HG03280 (cell line): Measurements from ENCODE around the gene FGFR4.
A peak's percentile ranks its signal among the peaks of the same experiment; 100 is the strongest.

Source experiments
- ATAC-seq: cut with Tn5 transposase; IDR thresholded peaks from one replicate; pipeline ENCODE4 v1.9.1; 2021; ENCODE audit warnings: mild to moderate bottlenecking, moderate library complexity; ENCODE audit not compliant: unreplicated experiment

FGFR4 gene

DNA sequence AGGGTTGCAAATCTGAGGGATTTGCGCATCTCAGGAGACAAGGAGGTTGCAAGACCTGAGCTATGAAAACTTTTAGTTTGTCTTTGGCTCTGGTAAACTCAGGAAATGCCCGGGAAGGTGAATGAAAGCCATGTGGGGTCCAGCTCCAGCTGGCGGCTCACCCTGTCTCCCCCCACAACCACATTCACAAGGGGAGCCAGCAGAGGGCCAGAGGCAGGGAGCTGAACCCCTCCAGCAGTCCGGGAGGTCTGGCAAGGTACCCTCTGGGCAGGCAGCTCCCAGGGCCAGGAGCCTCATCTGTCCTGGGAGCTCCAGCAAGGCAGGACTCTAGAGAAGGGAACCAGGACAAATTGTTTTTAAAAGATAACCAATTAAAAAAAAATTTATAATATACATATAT, 2.5 kb upstream of the FGFR4 start:
- no peak for ATAC-seq

DNA sequence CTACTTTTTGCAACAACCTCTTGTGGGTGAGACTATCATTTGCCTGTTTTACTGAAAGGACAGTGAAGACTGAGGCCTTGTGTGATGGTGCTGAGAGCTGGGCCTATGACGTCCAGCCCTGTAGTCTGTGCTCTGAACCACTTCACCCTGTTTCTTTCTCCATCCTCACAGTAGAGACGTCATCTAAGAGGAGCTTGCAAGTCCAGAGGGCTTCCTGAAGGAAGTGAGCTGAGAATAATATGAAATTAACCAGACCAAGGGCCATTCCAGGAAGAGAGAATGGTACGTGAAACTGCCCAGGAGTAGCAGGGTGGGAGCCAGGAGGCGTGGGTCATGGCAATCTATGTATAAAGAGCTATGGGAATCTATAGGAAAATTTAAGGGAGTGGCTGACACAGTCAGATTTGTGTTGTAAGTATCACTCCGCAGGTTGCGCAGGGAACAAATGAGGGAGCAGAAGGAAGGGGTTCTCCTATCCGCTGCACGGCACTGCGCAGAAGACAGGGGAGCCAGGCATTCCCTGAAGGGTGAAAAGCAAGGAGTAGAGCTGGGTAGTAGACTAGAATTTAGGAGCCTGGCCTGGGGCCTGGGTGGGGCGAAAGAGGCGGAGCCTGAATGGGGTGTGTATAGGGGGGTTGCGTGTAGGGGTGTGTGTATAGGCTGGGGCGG, 596 bp upstream of the FGFR4 start:
- peak; percentile 3 for ATAC-seq

DNA sequence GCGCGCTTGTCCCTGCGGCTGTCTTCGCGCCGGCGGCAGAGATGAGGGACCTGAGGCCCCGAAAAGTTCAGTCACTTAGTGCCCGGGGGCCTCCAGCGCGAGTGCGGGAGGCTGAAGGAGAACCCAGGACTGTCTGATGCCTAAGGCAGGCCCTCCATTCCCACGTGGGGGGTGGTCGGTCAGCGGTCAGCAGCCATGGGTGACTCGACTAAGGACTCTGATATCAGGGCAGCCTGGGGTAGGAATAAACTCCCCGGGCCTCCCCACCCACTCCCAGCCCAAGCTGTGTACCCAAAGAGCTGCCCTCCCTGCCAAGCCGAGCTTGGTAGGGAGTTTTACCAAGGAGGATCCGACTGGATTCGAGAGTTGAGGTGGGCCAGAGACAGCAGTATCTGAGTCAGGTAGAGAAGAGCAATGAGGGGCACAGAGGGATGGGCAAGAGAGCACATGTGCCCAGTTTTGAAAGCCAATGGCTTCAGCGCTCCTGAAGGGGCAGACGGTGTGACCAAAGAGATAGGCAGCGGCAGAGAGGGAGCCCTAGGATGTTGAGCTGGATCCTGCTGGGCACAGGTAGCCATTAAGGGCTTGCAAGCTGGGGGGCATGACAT, 787 bp downstream of the FGFR4 start:
- ATAC-seq = no peak

DNA sequence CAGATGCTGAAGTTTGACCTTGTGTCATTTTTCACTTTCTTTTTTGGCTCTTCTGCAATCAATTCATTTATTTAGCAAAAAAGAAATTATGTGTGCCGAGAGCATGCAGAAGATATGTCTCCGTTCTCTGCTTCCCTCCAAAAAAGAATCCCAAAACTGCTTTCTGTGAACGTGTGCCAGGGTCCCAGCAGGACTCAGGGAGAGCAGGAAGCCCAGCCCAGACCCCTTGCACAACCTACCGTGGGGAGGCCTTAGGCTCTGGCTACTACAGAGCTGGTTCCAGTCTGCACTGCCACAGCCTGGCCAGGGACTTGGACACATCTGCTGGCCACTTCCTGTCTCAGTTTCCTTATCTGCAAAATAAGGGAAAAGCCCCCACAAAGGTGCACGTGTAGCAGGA, 2.4 kb downstream of the FGFR4 start:
- ATAC-seq = no peak

DNA sequence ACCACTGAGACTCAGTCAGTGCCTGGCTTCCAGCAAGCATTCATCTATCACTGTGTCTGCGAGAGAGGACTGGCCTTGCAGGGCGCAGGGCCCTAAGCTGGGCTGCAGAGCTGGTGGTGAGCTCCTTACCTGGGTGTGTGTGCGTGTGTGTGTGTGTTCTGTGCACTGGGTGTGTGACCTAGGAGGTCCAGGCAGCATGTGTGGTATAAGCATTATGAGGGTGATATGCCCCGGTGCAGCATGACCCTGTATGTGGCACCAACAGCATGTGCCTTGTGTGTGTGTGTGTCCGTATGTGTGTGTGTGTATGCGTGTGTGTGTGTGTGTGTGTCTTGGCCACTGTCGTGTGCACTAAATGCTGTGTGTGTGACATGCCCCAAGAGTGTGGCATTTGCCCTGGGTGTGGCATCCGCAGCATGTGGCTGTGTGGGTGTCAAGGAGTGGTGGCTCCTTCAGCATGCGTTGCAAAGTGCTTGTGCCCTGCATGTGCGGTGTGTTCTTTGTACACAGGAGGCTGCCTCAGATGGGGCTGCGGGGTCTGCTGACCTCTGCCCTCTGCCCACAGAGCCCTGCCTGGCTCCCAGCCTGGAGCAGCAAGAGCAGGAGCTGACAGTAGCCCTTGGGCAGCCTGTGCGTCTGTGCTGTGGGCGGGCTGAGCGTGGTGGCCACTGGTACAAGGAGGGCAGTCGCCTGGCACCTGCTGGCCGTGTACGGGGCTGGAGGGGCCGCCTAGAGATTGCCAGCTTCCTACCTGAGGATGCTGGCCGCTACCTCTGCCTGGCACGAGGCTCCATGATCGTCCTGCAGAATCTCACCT, 3.3 kb downstream of the FGFR4 start:
- ATAC-seq = no peak

DNA sequence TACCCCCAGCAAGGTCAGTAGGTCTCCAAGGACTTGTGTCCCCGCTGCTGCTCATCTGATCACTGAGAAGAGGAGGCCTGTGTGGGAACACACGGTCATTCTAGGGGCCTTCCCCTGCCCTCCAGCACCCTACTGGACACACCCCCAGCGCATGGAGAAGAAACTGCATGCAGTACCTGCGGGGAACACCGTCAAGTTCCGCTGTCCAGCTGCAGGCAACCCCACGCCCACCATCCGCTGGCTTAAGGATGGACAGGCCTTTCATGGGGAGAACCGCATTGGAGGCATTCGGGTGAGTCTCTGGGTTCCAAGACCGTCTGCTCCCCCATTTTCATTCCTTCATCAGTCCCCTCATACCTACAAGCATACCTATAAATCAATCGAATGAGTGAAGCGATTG, 4.1 kb downstream of the FGFR4 start:
- no peak for ATAC-seq

DNA sequence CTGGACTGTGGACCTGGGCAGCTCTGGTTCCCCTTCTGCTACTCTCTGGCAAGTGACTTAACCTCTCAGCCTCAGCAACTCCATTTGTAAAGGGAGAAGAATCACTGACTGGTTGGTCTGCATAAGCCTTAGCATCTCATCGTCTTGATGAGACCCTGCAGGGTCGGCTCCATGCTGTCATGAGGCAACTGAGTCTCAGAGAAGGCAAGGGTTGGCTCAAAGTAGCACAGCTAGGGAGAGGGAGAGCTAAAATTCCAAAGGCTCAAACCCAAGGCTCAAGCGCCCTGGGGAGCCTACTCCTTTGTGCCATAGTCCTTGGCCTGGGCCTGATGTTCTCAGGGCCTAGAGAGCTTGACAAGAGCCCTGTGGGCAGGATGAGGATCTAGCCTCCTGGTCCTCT, 4.5 kb downstream of the FGFR4 start:
- no peak for ATAC-seq

DNA sequence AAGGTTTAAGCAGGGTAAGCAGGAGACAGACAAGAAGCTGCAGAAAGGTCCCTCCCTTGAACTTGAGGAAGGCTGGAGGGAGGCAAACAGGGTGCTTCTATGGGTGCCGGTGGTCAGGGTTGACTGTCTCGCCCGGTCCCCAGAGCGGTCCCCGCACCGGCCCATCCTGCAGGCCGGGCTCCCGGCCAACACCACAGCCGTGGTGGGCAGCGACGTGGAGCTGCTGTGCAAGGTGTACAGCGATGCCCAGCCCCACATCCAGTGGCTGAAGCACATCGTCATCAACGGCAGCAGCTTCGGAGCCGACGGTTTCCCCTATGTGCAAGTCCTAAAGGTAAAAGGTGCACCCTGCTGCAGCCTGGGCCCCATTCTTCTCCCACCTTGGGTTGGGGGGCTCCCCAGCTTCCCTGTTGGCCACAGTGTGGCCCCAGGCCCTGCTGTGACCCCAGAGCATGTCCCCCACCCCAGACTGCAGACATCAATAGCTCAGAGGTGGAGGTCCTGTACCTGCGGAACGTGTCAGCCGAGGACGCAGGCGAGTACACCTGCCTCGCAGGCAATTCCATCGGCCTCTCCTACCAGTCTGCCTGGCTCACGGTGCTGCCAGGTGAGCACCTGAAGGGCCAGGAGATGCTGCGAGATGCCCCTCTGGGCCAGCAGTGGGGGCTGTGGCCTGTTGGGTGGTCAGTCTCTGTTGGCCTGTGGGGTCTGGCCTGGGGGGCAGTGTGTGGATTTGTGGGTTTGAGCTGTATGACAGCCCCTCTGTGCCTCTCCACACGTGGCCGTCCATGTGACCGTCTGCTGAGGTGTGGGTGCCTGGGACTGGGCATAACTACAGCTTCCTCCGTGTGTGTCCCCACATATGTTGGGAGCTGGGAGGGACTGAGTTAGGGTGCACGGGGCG, 5.7 kb downstream of the FGFR4 start:
- no peak for ATAC-seq

DNA sequence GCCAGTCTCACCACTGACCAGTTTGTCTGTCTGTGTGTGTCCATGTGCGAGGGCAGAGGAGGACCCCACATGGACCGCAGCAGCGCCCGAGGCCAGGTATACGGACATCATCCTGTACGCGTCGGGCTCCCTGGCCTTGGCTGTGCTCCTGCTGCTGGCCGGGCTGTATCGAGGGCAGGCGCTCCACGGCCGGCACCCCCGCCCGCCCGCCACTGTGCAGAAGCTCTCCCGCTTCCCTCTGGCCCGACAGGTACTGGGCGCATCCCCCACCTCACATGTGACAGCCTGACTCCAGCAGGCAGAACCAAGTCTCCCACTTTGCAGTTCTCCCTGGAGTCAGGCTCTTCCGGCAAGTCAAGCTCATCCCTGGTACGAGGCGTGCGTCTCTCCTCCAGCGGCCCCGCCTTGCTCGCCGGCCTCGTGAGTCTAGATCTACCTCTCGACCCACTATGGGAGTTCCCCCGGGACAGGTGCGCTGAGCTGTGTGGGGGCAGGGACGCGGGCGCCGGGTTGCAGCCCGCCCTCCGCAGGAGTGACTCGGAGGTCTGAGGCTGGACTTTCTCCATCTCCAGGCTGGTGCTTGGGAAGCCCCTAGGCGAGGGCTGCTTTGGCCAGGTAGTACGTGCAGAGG, 6.5 kb downstream of the FGFR4 start:
- no peak for ATAC-seq

DNA sequence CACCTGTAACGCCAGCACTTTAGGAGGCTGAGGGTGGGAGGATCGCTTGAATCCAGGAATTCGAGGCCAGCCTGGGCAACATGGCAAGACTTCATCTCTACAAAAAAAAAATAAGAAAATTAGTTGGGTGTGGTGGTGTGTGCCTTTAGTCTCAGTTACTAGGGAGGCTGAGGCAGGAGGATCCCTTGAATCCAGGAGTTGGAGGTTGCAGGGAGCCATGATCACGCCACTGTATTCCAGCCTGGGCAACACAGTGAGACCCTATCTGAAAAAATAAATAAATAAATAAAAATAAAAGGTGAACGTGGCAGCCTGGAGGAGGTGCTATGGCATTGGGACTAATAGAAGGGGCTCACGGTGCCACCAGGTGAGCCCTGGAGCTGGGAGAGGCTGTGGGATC, 7.1 kb downstream of the FGFR4 start:
- no peak for ATAC-seq

DNA sequence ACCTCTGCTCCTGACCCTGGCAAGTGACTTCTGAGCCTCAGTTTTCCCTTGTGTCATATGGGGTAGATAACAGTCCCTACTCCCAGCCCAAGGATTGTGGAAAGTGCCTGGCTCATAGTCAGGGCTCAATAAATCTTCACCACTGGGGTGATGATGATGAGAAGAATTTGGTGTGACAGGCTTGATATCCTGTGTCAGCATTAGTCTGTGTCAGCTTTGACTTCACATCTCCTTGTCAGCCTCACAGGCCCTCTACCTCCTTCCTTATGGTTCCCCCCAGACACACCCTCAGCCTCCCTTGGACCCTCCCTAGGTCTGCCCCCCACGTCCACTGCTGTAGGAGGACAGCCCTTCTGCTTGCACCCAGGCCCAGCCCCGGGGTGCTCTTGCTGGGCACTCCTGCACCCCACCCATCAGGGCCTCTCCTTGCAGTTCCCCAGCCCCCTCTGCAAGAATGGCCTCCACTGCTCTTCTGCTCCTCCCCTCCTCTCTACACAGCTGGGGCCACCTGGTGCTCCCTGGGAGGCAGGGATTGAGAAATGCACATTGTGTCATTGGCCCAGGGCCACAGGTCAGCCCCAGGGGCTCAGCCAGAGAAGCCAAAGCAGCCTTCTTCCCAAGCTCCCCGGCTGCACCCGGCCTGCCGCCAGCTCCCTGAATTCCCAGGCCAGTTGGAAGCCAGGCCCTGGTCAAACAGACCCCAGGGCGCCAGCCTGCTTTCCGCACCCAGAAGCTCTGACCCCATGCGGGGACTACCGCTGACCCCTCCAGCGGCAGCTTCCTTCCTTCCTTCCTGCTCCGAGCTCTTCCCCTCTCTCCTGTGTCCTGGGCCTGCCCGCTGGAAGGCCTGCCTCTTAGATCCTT, 7.7 kb downstream of the FGFR4 start:
- ATAC-seq = no peak

DNA sequence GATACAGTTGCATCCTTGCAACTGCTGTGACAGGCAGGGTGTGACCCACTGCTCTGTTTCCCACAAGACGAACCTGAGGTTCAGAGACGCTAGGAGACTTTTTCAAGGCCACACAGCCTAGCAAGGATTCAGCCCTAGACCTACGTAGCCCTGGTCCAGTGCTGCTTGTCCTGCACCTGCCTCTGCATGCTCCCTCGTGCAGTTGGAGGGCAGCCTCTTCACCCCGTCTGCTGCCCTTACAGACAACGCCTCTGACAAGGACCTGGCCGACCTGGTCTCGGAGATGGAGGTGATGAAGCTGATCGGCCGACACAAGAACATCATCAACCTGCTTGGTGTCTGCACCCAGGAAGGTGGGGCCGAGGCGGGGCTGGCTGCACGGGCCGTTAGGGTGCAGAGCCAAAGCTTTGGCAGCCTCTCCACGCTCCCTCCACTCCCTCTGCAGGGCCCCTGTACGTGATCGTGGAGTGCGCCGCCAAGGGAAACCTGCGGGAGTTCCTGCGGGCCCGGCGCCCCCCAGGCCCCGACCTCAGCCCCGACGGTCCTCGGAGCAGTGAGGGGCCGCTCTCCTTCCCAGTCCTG, 8.5 kb downstream of the FGFR4 start:
- ATAC-seq = no peak

DNA sequence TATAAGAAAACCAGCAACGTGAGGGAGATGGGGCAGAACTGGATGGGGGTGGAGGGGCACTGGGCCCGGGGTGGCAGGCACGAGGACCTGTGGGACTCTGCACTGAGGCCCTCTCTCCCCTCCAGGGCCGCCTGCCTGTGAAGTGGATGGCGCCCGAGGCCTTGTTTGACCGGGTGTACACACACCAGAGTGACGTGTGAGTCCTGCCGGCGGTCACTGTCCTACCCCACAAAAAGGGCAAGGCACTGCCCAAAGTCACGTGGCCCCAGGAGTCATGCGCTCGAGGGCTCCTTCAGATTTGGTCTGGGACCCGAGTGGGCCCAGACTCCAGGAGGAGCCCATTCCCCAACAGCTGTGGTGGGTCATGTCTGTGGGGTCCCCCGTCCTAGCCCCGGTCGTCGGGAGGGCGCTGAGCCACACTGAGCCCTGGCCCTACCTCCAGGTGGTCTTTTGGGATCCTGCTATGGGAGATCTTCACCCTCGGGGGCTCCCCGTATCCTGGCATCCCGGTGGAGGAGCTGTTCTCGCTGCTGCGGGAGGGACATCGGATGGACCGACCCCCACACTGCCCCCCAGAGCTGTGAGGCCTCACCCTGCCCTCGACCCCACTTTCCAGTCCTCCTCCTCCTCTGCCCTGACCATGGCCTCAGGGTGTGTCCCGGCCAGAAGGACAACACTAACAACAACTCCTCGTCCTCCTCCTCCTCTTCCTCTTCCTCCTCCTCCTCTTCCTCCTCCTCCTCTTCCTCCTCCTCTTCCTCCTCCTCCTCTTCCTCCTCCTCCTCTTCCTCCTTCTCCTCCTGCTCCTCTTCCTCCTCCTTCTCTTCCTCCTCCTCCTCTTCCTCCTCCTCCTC, 9.7 kb downstream of the FGFR4 start:
- ATAC-seq = no peak

DNA sequence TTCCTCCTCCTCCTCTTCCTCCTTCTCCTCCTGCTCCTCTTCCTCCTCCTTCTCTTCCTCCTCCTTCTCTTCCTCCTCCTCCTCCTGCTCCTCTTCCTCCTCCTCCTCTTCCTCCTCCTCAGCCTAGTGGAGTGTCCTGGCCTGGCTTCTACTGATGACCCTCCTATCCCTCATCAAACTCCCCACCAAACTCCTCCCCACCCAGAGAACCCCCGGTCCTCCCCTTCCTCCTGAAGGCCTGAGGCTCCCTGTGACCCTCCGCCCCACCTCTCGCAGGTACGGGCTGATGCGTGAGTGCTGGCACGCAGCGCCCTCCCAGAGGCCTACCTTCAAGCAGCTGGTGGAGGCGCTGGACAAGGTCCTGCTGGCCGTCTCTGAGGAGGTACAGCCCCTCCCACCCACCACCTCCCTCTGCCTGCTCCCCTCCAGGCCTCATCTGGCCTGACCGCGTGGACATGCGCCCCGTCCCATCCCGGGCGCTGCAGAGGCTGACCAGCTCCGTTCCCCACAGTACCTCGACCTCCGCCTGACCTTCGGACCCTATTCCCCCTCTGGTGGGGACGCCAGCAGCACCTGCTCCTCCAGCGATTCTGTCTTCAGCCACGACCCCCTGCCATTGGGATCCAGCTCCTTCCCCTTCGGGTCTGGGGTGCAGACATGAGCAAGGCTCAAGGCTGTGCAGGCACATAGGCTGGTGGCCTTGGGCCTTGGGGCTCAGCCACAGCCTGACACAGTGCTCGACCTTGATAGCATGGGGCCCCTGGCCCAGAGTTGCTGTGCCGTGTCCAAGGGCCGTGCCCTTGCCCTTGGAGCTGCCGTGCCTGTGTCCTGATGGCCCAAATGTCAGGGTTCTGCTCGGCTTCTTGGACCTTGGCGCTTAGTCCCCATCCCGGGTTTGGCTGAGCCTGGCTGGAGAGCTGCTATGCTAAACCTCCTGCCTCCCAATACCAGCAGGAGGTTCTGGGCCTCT, 10.6 kb downstream of the FGFR4 start:
- no peak for ATAC-seq

DNA sequence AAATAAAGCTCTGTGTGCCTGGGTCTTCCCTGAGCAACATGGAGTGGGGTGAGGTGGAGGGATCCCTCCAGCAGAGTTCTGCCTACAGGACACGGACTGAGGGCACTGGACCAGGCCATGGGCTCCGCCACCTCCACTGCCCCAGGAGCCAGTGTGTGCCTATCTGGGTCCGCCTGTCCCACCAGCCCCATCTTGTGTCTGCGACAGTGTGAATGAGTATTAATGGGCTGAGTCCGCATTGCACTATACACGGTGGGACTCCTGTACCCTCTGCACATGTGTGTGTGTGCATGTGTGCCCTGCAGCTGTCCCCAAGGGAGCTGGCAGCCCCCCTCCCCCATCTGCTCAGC, 11.4 kb downstream of the FGFR4 start:
- ATAC-seq = no peak

DNA sequence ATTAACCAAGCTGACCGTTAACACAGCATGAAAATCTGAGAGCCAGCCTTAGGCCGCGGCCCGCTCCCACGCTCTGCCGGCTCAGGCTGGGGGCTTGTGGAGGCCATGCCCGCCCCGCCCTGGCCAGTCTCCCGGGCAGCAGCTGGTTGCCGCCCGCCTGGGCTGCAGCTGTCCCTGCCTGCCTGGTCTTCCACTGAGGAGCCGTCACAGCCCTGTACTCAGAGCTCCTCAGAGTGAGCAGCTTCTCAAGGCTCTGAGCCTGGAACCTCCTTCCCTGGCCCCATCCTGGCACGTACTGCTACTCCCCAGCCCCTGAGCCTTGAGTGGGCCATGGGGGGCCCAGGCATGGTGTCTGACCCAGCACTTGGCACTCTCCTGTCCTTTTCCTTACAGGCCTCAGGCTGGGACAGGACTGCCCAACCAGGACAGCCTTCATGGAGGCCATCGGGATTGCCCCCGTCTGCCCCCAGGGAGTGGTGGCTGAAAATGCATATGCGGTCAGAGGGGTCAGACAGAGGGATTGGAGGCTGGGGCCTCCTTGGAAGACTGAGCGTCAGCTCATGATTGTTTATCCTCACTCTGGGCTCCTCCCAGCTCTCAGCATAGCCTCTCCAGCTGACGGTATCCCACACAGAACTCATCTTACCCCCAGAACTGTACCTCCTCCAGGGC, 11.9 kb downstream of the FGFR4 start:
- ATAC-seq = no peak
